C4-2B (cell line): ENCODE results near the gene RTL9.

ENCODE experiments used
- ZFX ChIP-seq: fragments of 450-650 bp; IDR thresholded peaks from 2 replicates; pipeline ENCODE4 v1.6.1; 2017
- TF ChIP-seq, protein P1 (sequence below): fragments of 450-650 bp; conservative IDR thresholded peaks from 2 replicates; pipeline ENCODE4 v1.5.1; 2017; ENCODE audit warnings: mild to moderate bottlenecking

- TF ChIP-seq, protein P1, sequence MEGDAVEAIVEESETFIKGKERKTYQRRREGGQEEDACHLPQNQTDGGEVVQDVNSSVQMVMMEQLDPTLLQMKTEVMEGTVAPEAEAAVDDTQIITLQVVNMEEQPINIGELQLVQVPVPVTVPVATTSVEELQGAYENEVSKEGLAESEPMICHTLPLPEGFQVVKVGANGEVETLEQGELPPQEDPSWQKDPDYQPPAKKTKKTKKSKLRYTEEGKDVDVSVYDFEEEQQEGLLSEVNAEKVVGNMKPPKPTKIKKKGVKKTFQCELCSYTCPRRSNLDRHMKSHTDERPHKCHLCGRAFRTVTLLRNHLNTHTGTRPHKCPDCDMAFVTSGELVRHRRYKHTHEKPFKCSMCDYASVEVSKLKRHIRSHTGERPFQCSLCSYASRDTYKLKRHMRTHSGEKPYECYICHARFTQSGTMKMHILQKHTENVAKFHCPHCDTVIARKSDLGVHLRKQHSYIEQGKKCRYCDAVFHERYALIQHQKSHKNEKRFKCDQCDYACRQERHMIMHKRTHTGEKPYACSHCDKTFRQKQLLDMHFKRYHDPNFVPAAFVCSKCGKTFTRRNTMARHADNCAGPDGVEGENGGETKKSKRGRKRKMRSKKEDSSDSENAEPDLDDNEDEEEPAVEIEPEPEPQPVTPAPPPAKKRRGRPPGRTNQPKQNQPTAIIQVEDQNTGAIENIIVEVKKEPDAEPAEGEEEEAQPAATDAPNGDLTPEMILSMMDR: no peak
- no peak for TF ChIP-seq ZFX
These were observed 14.7 kb downstream of the RTL9 start for GRCh38 chrX:110373310-110373709.
